Effector memory CD4-positive, alpha-beta T cell (primary cell): Measurements from ENCODE around the gene HSD17B7.
"Not testable (repeated sequence)": the region's sequence is repeated elsewhere in the genome, so short reads cannot be mapped to it uniquely, and the experiment has no call there.

Experiments used
- DNase-seq, 3 donors: peaks; one replicate each; pipeline ENCODE4 v3.0.0-alpha.2; 2020
- H3K27ac ChIP-seq: 2 replicates; pipeline ENCODE4 v1.7.0; 2013; ENCODE audit warnings: mild to moderate bottlenecking, low read length, moderate library complexity; ENCODE audit not compliant: insufficient read depth, poor library complexity, severe bottlenecking
- H3K27me3 ChIP-seq: replicated peaks from 2 replicates; pipeline ENCODE4 v1.7.0; 2013; ENCODE audit warnings: mild to moderate bottlenecking, low read length; ENCODE audit not compliant: insufficient read depth, control insufficient read depth, poor library complexity, severe bottlenecking
- H3K36me3 ChIP-seq: 2 replicates; pipeline ENCODE4 v1.7.0; 2013; ENCODE audit warnings: mild to moderate bottlenecking, low read length, moderate library complexity; ENCODE audit not compliant: control insufficient read depth, insufficient read depth
- H3K4me1 ChIP-seq: 2 replicates; pipeline ENCODE4 v1.7.0; 2013; ENCODE audit warnings: low read length, mild to moderate bottlenecking; ENCODE audit not compliant: control insufficient read depth, insufficient read depth, poor library complexity, severe bottlenecking
- H3K4me3 ChIP-seq: 2 replicates; pipeline ENCODE4 v1.7.0; 2013; ENCODE audit warnings: low read length, low read depth, mild to moderate bottlenecking; ENCODE audit not compliant: insufficient read depth, poor library complexity, severe bottlenecking
- H3K9me3 ChIP-seq: 2 replicates; pipeline ENCODE4 v1.7.0; 2013; ENCODE audit warnings: mild to moderate bottlenecking, low read length, moderate library complexity; ENCODE audit not compliant: control insufficient read depth

HSD17B7 gene

GRCh38 chr1:162765788-162766187 is 24.7 kb upstream of the HSD17B7 start:
- no peak overlapping the region for H3K4me3 ChIP-seq
- no peaks in the 10 kb centered on the region for H3K36me3 ChIP-seq
- H3K27me3 ChIP-seq = no peaks in the 10 kb centered on the region
- H3K27ac ChIP-seq = no peak overlapping the region
- no peaks in the 10 kb centered on the region for H3K4me1 ChIP-seq
- DNase-seq = no peak
- H3K9me3 ChIP-seq = no peaks in the 10 kb centered on the region

GRCh38 chr1:162772571-162773154 is 17.8 kb upstream of the HSD17B7 start:
- no peak overlapping the region for H3K27ac ChIP-seq
- no peak overlapping the region for H3K4me3 ChIP-seq
- no peaks in the 10 kb centered on the region for H3K27me3 ChIP-seq
- H3K9me3 ChIP-seq = no peaks in the 10 kb centered on the region
- no peak for DNase-seq
- no peaks in the 10 kb centered on the region for H3K36me3 ChIP-seq
- H3K4me1 ChIP-seq = no peaks in the 10 kb centered on the region

- Histone ChIP-seq H3K27ac (no peak overlapping the region), H3K4me1 (no peaks in the 10 kb centered on the region), H3K27me3 (no peaks in the 10 kb centered on the region), H3K4me3 (no peak overlapping the region), H3K9me3 (no peaks in the 10 kb centered on the region), H3K36me3 (no peaks in the 10 kb centered on the region)
- no peak for DNase-seq
Observed at GRCh38 chr1:162774007-162774406, 16.5 kb upstream of the HSD17B7 start.

GRCh38 chr1:162779043-162779442 is 11.5 kb upstream of the HSD17B7 start:
- Histone ChIP-seq H3K4me1 (no peaks in the 10 kb centered on the region), H3K9me3 (no peaks in the 10 kb centered on the region), H3K27me3 (no peaks in the 10 kb centered on the region), H3K27ac (no peak overlapping the region), H3K4me3 (no peak overlapping the region), H3K36me3 (no peaks in the 10 kb centered on the region)
- DNase-seq = no peak

- H3K27ac ChIP-seq = no peak overlapping the region
- H3K4me3 ChIP-seq = no peak overlapping the region
- H3K27me3 ChIP-seq = no peaks in the 10 kb centered on the region
- no peaks in the 10 kb centered on the region for H3K9me3 ChIP-seq
- H3K4me1 ChIP-seq = no peaks in the 10 kb centered on the region
- no peak for DNase-seq
- no peaks in the 10 kb centered on the region for H3K36me3 ChIP-seq
Observed at GRCh38 chr1:162782671-162783070, 7.8 kb upstream of the HSD17B7 start.

GRCh38 chr1:162784926-162785325 is 5.6 kb upstream of the HSD17B7 start:
- not testable (repeated sequence) for H3K36me3 ChIP-seq, H3K9me3 ChIP-seq, H3K4me1 ChIP-seq, DNase-seq, H3K27me3 ChIP-seq, H3K27ac ChIP-seq, H3K4me3 ChIP-seq

GRCh38 chr1:162788783-162789182 is 1.7 kb upstream of the HSD17B7 start:
- not testable (repeated sequence) for H3K9me3 ChIP-seq, H3K4me1 ChIP-seq, H3K36me3 ChIP-seq, H3K27me3 ChIP-seq, H3K27ac ChIP-seq, H3K4me3 ChIP-seq, DNase-seq

GRCh38 chr1:162790985-162791357 is 469 bp downstream of the HSD17B7 start:
- H3K36me3 ChIP-seq, H3K27me3 ChIP-seq, H3K4me1 ChIP-seq, H3K9me3 ChIP-seq: not testable (repeated sequence)
- Histone ChIP-seq H3K4me3 (peak overlapping the region; percentile 54), H3K27ac (peak overlapping the region; percentile 62)
- peak in 1 of 3 donors; percentile 6 for DNase-seq

- not testable (repeated sequence) for H3K27me3 ChIP-seq, H3K9me3 ChIP-seq, H3K27ac ChIP-seq, H3K36me3 ChIP-seq, DNase-seq, H3K4me1 ChIP-seq, H3K4me3 ChIP-seq
Observed at GRCh38 chr1:162794284-162794683, 3.8 kb downstream of the HSD17B7 start.

- H3K4me3 ChIP-seq, H3K4me1 ChIP-seq, DNase-seq, H3K27ac ChIP-seq, H3K9me3 ChIP-seq, H3K27me3 ChIP-seq: not testable (repeated sequence)
- H3K36me3 ChIP-seq = peaks cover 15% of the 10 kb centered on the region
Observed at GRCh38 chr1:162796617-162797279, 6.2 kb downstream of the HSD17B7 start.
